ENCODE data around the gene AGMO. TPM values are rescaled to one million over a fixed set of nuclear protein-coding genes. Genes with fewer than 3 reads are reported as not detected.

The AGMO gene
- polyA plus RNA-seq, 3 donors, result not detected

DNA sequence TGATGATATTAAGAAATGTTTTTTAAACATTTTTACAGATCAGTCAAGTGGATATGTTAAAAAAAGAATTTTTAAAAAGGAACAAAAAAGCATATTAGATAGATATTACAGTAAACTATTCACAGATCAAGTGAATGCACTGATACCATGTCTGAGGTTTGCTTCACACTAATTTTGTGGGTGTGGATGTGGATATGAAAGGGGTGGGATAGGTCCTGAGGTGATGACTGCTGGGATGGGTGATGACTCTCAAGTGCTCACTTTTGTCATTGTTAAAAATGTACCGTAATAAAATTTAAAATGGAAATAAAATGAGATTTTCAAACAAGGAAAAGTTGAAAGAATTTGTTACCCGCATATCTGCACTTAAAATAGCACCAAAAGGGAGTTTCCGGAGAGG lies 54.1 kb downstream of the AGMO start:
- Histone ChIP-seq H3K4me2 (replicated peaks; ENCODE audit: extremely low read depth, low read length, poor library complexity, severe bottlenecking) (no peak overlapping the region), H3K27ac (ENCODE audit: low read depth in 1 of 2, low read length in 2 of 2) (no peak overlapping the region), H3K79me2 (ENCODE audit: insufficient read depth, low read length) (no peaks in the 10 kb centered on the region), H3K4me3 (replicated peaks in 1 of 3; ENCODE audit: low read depth in 2 of 3, low read length in 3 of 3) (no peak overlapping the region), H3K9ac (ENCODE audit: insufficient read depth, low read length, poor library complexity, severe bottlenecking) (no peak overlapping the region), H3K4me1 (ENCODE audit: control insufficient read depth in 1 of 2, insufficient read depth in 2 of 2, low read length in 2 of 2) (no peaks in the 10 kb centered on the region), H2AFZ (ENCODE audit: insufficient read depth, low read depth, low read length, poor library complexity, severe bottlenecking) (no peak overlapping the region), H4K20me1 (ENCODE audit: insufficient read depth, low read length) (no peaks in the 10 kb centered on the region), H3K36me3 (replicated peaks in 1 of 2; ENCODE audit: control insufficient read depth in 1 of 2, insufficient read depth in 2 of 2, low read length in 2 of 2) (no peaks in the 10 kb centered on the region), H3K9me3 (replicated peaks in 1 of 2; ENCODE audit: control insufficient read depth in 1 of 2, insufficient read depth in 1 of 2, low read length in 2 of 2) (no peaks in the 10 kb centered on the region), H3K27me3 (ENCODE audit: control insufficient read depth in 2 of 2, insufficient read depth in 2 of 2, low read length in 2 of 2) (no peaks in the 10 kb centered on the region)
- Mint-ChIP-seq H3K9me3 (no peaks in the 10 kb centered on the region), H3K4me1 (no peaks in the 10 kb centered on the region), H3K36me3 (no peaks in the 10 kb centered on the region), H3K4me3 (no peak overlapping the region), H3K27ac (no peak overlapping the region), H3K27me3 (ENCODE audit: low read depth in 3 of 3) (no peaks in the 10 kb centered on the region)
- TF ChIP-seq, protein P1, sequence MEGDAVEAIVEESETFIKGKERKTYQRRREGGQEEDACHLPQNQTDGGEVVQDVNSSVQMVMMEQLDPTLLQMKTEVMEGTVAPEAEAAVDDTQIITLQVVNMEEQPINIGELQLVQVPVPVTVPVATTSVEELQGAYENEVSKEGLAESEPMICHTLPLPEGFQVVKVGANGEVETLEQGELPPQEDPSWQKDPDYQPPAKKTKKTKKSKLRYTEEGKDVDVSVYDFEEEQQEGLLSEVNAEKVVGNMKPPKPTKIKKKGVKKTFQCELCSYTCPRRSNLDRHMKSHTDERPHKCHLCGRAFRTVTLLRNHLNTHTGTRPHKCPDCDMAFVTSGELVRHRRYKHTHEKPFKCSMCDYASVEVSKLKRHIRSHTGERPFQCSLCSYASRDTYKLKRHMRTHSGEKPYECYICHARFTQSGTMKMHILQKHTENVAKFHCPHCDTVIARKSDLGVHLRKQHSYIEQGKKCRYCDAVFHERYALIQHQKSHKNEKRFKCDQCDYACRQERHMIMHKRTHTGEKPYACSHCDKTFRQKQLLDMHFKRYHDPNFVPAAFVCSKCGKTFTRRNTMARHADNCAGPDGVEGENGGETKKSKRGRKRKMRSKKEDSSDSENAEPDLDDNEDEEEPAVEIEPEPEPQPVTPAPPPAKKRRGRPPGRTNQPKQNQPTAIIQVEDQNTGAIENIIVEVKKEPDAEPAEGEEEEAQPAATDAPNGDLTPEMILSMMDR (IDR thresholded peaks at IDR 0.05), result no peak
- DNase-seq, result no peak
- intact Hi-C loops (cut with micrococcal nuclease), result no loop called here
- 100% methylated on average over 1 of the region's 3 CpGs for WGBS (ENCODE audit: insufficient coverage)

DNA sequence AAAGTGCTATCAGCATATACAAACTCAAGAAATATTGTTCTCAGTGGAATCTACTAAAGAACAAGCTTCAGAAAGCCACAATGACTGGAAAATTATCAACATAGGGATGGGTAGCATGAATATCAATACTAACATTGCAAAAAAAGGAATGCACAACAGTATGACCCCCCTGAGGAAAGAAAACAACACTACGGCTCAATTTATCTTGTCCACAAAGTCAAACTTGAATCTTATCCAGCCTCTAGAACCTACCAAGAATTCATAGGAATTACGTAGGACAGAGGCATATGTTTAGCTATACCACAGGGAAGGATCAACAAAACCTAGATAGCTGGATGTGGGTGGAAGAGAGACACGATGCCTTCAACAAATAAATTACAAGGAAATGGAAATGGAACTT lies 54.6 kb downstream of the AGMO start:
- H3K4me1 ChIP-seq (ENCODE audit: control insufficient read depth in 1 of 2, insufficient read depth in 2 of 2, low read length in 2 of 2), result no peaks in the 10 kb centered on the region
- no peaks in the 10 kb centered on the region for H3K36me3 ChIP-seq (replicated peaks in 1 of 2; ENCODE audit: control insufficient read depth in 1 of 2, insufficient read depth in 2 of 2, low read length in 2 of 2)
- no CpG with 5 or more reads among the region's 3 CpGs for WGBS (ENCODE audit: insufficient coverage)
- Mint-ChIP-seq H3K4me1 (no peaks in the 10 kb centered on the region), H3K36me3 (no peaks in the 10 kb centered on the region), H3K4me3 (no peak overlapping the region), H3K27me3 (ENCODE audit: low read depth in 3 of 3) (no peaks in the 10 kb centered on the region), H3K9me3 (peaks cover 0 to 2% (median 0%) of the 10 kb centered on the region in 7 donors), H3K27ac (no peak overlapping the region)
- no peak for DNase-seq
- no peaks in the 10 kb centered on the region for H3K79me2 ChIP-seq (ENCODE audit: insufficient read depth, low read length)
- no peak overlapping the region for H2AFZ ChIP-seq (ENCODE audit: insufficient read depth, low read depth, low read length, poor library complexity, severe bottlenecking)
- H3K4me3 ChIP-seq (replicated peaks in 1 of 3; ENCODE audit: low read depth in 2 of 3, low read length in 3 of 3), result no peak overlapping the region
- no peak overlapping the region for H3K27ac ChIP-seq (ENCODE audit: low read depth in 1 of 2, low read length in 2 of 2)
- intact Hi-C loops (cut with micrococcal nuclease), result no loop called here
- H3K27me3 ChIP-seq (ENCODE audit: control insufficient read depth in 2 of 2, insufficient read depth in 2 of 2, low read length in 2 of 2), result no peaks in the 10 kb centered on the region
- H3K9ac ChIP-seq (ENCODE audit: insufficient read depth, low read length, poor library complexity, severe bottlenecking), result no peak overlapping the region
- no peaks in the 10 kb centered on the region for H3K9me3 ChIP-seq (replicated peaks in 1 of 2; ENCODE audit: control insufficient read depth in 1 of 2, insufficient read depth in 1 of 2, low read length in 2 of 2)
- no peak overlapping the region for H3K4me2 ChIP-seq (replicated peaks; ENCODE audit: extremely low read depth, low read length, poor library complexity, severe bottlenecking)
- TF ChIP-seq, protein P1 (IDR thresholded peaks at IDR 0.05), result no peak
- H4K20me1 ChIP-seq (ENCODE audit: insufficient read depth, low read length), result no peaks in the 10 kb centered on the region
